Natural killer cell (primary cell): ENCODE measurements around the gene VWA3B. TPM values are rescaled to one million over a fixed set of nuclear protein-coding genes. Genes with fewer than 3 reads are reported as not detected.

ENCODE experiments used
- ATAC-seq, 3 donors: fragments of 150-1000 bp in 2 of 3; fragments of 200-7000 bp in 1 of 3; cut with Tn5 transposase; 1 replicate in 1 of 3; 2 replicates in 2 of 3; pipeline ENCODE4 v1.10.0; 2021; ENCODE audit warnings: mild to moderate bottlenecking in 2 of 3, moderate library complexity in 2 of 3
- DNase-seq, 2 donors: peaks; one replicate each; pipeline versions ENCODE4 v3.0.0 to v3.0.0-alpha.2; 2013 to 2021; ENCODE audit warnings: mixed read lengths in 1 of 2
- H3K27ac ChIP-seq: one replicate; pipeline ENCODE4 v1.5.1; 2013; ENCODE audit warnings: mild to moderate bottlenecking, low read length
- H3K27me3 ChIP-seq: one replicate; pipeline ENCODE4 v1.6.1; 2013; ENCODE audit warnings: low read length; ENCODE audit not compliant: control insufficient read depth, insufficient read depth
- H3K36me3 ChIP-seq: one replicate; pipeline ENCODE4 v1.6.1; 2013; ENCODE audit warnings: low read length; ENCODE audit not compliant: control insufficient read depth, insufficient read depth
- H3K4me1 ChIP-seq: one replicate; pipeline ENCODE4 v1.6.1; 2013; ENCODE audit warnings: low read length; ENCODE audit not compliant: control insufficient read depth, insufficient read depth
- H3K4me3 ChIP-seq: one replicate; pipeline ENCODE4 v1.5.1; 2013; ENCODE audit warnings: low read length
- H3K9me3 ChIP-seq: one replicate; pipeline ENCODE4 v1.6.1; 2013; ENCODE audit warnings: low read length; ENCODE audit not compliant: control insufficient read depth, insufficient read depth
- H3K27ac Mint-ChIP-seq, 2 donors: one replicate each; pipeline ENCODE4 v1.8.0; 2022; ENCODE audit warnings: mild to moderate bottlenecking in 2 of 2, mixed read lengths in 2 of 2, moderate library complexity in 1 of 2
- H3K27me3 Mint-ChIP-seq, 2 donors: one replicate each; pipeline ENCODE4 v1.8.0; 2022; ENCODE audit warnings: low read depth in 2 of 2, mixed read lengths in 2 of 2
- H3K36me3 Mint-ChIP-seq: one replicate; pipeline ENCODE4 v1.8.0; 2022; ENCODE audit warnings: mixed read lengths
- H3K4me1 Mint-ChIP-seq, 2 donors: one replicate each; pipeline ENCODE4 v1.8.0; 2022; ENCODE audit warnings: mixed read lengths in 2 of 2
- H3K4me3 Mint-ChIP-seq: one replicate; pipeline ENCODE4 v1.8.0; 2022; ENCODE audit warnings: mild to moderate bottlenecking, moderate library complexity, mixed read lengths
- H3K9me3 Mint-ChIP-seq, 2 donors: one replicate each; pipeline ENCODE4 v1.8.0; 2022; ENCODE audit warnings: mixed read lengths in 2 of 2
- CTCF ChIP-seq: fragments of 200-600 bp; IDR thresholded peaks from one replicate; pipeline ENCODE4 v1.8.0; 2022; ENCODE audit warnings: antibody characterized with exemption
- WGBS: methylation state at CpG from one replicate; pipeline ENCODE4 v1.1.7; 2013; ENCODE audit warnings: missing lambda C conversion rate; ENCODE audit not compliant: insufficient coverage; 5-methylcytosine and 5-hydroxymethylcytosine counted together
- intact Hi-C: fragments of 100-400 bp; cut with micrococcal nuclease; formaldehyde crosslinking; loops from one replicate; pipeline ENCODE4 v1.14.2; 2022
- total RNA-seq, 4 donors: library from RNA; stranded (reverse); fragments of 120-200 nt in 1 of 4; gene quantifications; one replicate each; pipeline versions ENCODE4 v1.2.3 to v1.2.4, GENCODE V29; 2013 to 2022

VWA3B gene
- total RNA-seq, 3 donors from 2014 or later (not counting 1 experiment from before 2014, with no cell fraction given) = not detected

GRCh38 chr2:98324181-98324580 is 237.2 kb downstream of the VWA3B start:
- peaks cover 2 to 10% of the 10 kb centered on the region in 2 donors for H3K9me3 Mint-ChIP-seq
- no peak overlapping the region for H3K27ac ChIP-seq
- WGBS = 75% methylated on average over 1 of the region's 2 CpGs
- peaks cover 3% of the 10 kb centered on the region for H3K27me3 ChIP-seq
- ATAC-seq = no peak
- peaks cover 18 to 22% of the 10 kb centered on the region in 2 donors for H3K27me3 Mint-ChIP-seq
- intact Hi-C loops = no loop called here
- H3K4me1 ChIP-seq = no peaks in the 10 kb centered on the region
- H3K36me3 Mint-ChIP-seq = peaks cover 13% of the 10 kb centered on the region
- no peak for TF ChIP-seq CTCF
- no peak overlapping the region for H3K4me3 Mint-ChIP-seq
- no peak overlapping the region for H3K27ac Mint-ChIP-seq
- no peak overlapping the region for H3K4me3 ChIP-seq
- DNase-seq = no peak
- no peaks in the 10 kb centered on the region for H3K4me1 Mint-ChIP-seq
- H3K9me3 ChIP-seq = peaks cover 18% of the 10 kb centered on the region
- no peaks in the 10 kb centered on the region for H3K36me3 ChIP-seq

- Histone ChIP-seq H3K4me3 (no peak overlapping the region), H3K9me3 (no peaks in the 10 kb centered on the region), H3K27me3 (peaks cover 3% of the 10 kb centered on the region), H3K27ac (no peak overlapping the region), H3K36me3 (no peaks in the 10 kb centered on the region), H3K4me1 (no peaks in the 10 kb centered on the region)
- Mint-ChIP-seq H3K9me3 (peaks cover 0 to 4% of the 10 kb centered on the region in 2 donors), H3K27ac (no peak overlapping the region), H3K4me1 (no peaks in the 10 kb centered on the region), H3K36me3 (no peaks in the 10 kb centered on the region), H3K27me3 (peaks cover 15 to 21% of the 10 kb centered on the region in 2 donors), H3K4me3 (no peak overlapping the region)
- TF ChIP-seq CTCF = no peak
- WGBS = 90% methylated on average over 4 of the region's 4 CpGs
- no peak for ATAC-seq
- intact Hi-C loops = no loop called here
- no peak for DNase-seq
These were observed 240.8 kb downstream of the VWA3B start for GRCh38 chr2:98327776-98328175.

GRCh38 chr2:98329549-98329948 is 242.6 kb downstream of the VWA3B start:
- intact Hi-C loops = no loop called here
- Histone ChIP-seq H3K36me3 (no peaks in the 10 kb centered on the region), H3K9me3 (no peaks in the 10 kb centered on the region), H3K4me3 (no peak overlapping the region), H3K27ac (no peak overlapping the region), H3K4me1 (no peaks in the 10 kb centered on the region), H3K27me3 (no peaks in the 10 kb centered on the region)
- peaks cover 8 to 13% of the 10 kb centered on the region in 2 donors for H3K27me3 Mint-ChIP-seq
- ATAC-seq (no peak), DNase-seq (no peak)
- H3K27ac Mint-ChIP-seq = no peak overlapping the region
- TF ChIP-seq CTCF = no peak
- no peaks in the 10 kb centered on the region for H3K36me3 Mint-ChIP-seq
- H3K9me3 Mint-ChIP-seq = no peaks in the 10 kb centered on the region
- H3K4me1 Mint-ChIP-seq = no peaks in the 10 kb centered on the region
- WGBS = 90% methylated on average over 3 of the region's 4 CpGs
- H3K4me3 Mint-ChIP-seq = no peak overlapping the region

- Histone ChIP-seq H3K27ac (no peak overlapping the region), H3K27me3 (no peaks in the 10 kb centered on the region), H3K4me3 (no peak overlapping the region), H3K4me1 (no peaks in the 10 kb centered on the region), H3K36me3 (no peaks in the 10 kb centered on the region), H3K9me3 (no peaks in the 10 kb centered on the region)
- DNase-seq (no peak), ATAC-seq (no peak)
- no peak for TF ChIP-seq CTCF
- H3K9me3 Mint-ChIP-seq = no peaks in the 10 kb centered on the region
- H3K4me3 Mint-ChIP-seq = no peak overlapping the region
- no peaks in the 10 kb centered on the region for H3K4me1 Mint-ChIP-seq
- 86% methylated on average over 4 of the region's 5 CpGs for WGBS
- no peaks in the 10 kb centered on the region for H3K36me3 Mint-ChIP-seq
- intact Hi-C loops = no loop called here
- no peak overlapping the region for H3K27ac Mint-ChIP-seq
- peaks cover 14 to 18% of the 10 kb centered on the region in 2 donors for H3K27me3 Mint-ChIP-seq
These were observed 246.0 kb downstream of the VWA3B start for GRCh38 chr2:98332989-98333388.
